Spinal cord (tissue), 10 donors: ENCODE measurements around the gene ADAMTS15. TPM values are rescaled to one million over a fixed set of nuclear protein-coding genes. Genes with fewer than 3 reads are reported as not detected.

ENCODE experiments used
- DNase-seq, 6 donors: peaks; one replicate each; pipeline versions ENCODE4 v3.0.0 to v3.0.0-alpha.2; 2013 to 2015; ENCODE audit warnings: low spot score in 6 of 6, low read depth in 4 of 6
- H3K27ac ChIP-seq: one replicate; pipeline ENCODE4 v1.5.1; 2013; ENCODE audit warnings: low read depth, low read length, control low read depth
- H3K27me3 ChIP-seq: one replicate; pipeline ENCODE4 v1.6.1; 2013; ENCODE audit warnings: low read length; ENCODE audit not compliant: control insufficient read depth, insufficient read depth
- H3K36me3 ChIP-seq: one replicate; pipeline ENCODE4 v1.6.1; 2013; ENCODE audit warnings: low read length; ENCODE audit not compliant: control insufficient read depth, insufficient read depth
- H3K4me1 ChIP-seq: one replicate; pipeline ENCODE4 v1.6.1; 2013; ENCODE audit warnings: low read length; ENCODE audit not compliant: control insufficient read depth, insufficient read depth
- H3K4me3 ChIP-seq: one replicate; pipeline ENCODE4 v1.5.1; 2013; ENCODE audit warnings: low read depth, low read length, control low read depth
- H3K9me3 ChIP-seq: one replicate; pipeline ENCODE4 v1.6.1; 2013; ENCODE audit warnings: low read length; ENCODE audit not compliant: control insufficient read depth, insufficient read depth
- WGBS: methylation state at CpG from one replicate; pipeline ENCODE4 v1.1.5; 2013; ENCODE audit warnings: missing lambda C conversion rate; ENCODE audit not compliant: insufficient coverage; 5-methylcytosine and 5-hydroxymethylcytosine counted together
- polyA plus RNA-seq, 2 donors: library from polyadenylated mRNA; unstranded; fragments of 120-200 nt; gene quantifications; one replicate each; pipeline ENCODE4 v1.2.1, GENCODE V29; 2013; ENCODE audit not compliant: insufficient read length in 2 of 2
- total RNA-seq, 2 donors: library from RNA; depleted of rRNA in 1 of 2; stranded (reverse); fragments of 120-200 nt in 1 of 2; fragments of >200 nt in 1 of 2; gene quantifications; one replicate each; pipeline versions ENCODE4 v1.2.3 to v1.2.4, GENCODE V29; 2013 to 2014
- donor health status: healthy.

Gene ADAMTS15
- total and polyA plus RNA-seq, 4 donors: 9.7 to 30.4 (median 13.7) TPM

GRCh38 chr11:130475426-130476053 is 27.1 kb downstream of the ADAMTS15 start:
- Histone ChIP-seq H3K36me3 (peaks cover 48% of the 10 kb centered on the region), H3K4me1 (peaks cover 13% of the 10 kb centered on the region), H3K27ac (no peak overlapping the region), H3K4me3 (no peak overlapping the region), H3K9me3 (no peaks in the 10 kb centered on the region), H3K27me3 (no peaks in the 10 kb centered on the region)
- no peak for DNase-seq
- 86% methylated on average over 6 of the region's 10 CpGs for WGBS

GRCh38 chr11:130476200-130476921 is 27.9 kb downstream of the ADAMTS15 start:
- 87% methylated on average over 8 of the region's 12 CpGs for WGBS
- Histone ChIP-seq H3K9me3 (no peaks in the 10 kb centered on the region), H3K36me3 (peaks cover 41% of the 10 kb centered on the region), H3K4me3 (no peak overlapping the region), H3K27me3 (no peaks in the 10 kb centered on the region), H3K4me1 (peaks cover 13% of the 10 kb centered on the region), H3K27ac (no peak overlapping the region)
- no peak for DNase-seq

DNA sequence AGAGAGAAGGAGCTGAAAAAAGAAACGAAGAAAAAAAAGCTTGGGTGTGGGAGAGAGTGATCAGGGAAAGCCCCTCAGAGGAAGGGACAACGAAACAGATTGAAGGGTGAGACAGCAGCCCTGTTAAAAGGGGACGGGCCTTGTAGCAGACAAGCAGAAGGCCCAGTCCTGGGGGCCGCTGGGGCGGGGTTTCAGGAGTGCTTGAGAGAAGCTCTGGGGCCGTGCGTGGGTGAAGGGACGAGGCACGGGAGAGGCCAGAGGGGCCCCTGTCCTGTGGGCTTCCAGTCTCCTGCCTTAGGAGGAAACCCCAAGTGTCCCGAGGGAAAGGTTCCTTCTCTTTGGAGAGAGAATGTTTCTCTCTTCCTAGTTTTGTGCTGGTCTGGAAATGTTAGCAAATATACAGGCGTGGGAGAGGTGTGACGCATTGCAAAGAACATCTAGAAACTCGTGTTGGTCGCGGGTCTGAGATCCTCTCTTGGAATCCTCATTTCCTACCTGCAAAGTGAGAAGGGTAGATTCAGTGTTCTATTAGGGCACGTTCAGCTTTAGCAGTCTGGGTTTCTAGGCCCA is 28.6 kb downstream of the ADAMTS15 start:
- peaks cover 13% of the 10 kb centered on the region for H3K4me1 ChIP-seq
- WGBS: 82% methylated on average over 13 of the region's 16 CpGs
- no peak overlapping the region for H3K4me3 ChIP-seq
- no peak for DNase-seq
- peaks cover 38% of the 10 kb centered on the region for H3K36me3 ChIP-seq
- no peaks in the 10 kb centered on the region for H3K9me3 ChIP-seq
- H3K27ac ChIP-seq: no peak overlapping the region
- no peaks in the 10 kb centered on the region for H3K27me3 ChIP-seq

- peaks cover 31% of the 10 kb centered on the region for H3K36me3 ChIP-seq
- no peak overlapping the region for H3K4me3 ChIP-seq
- H3K27ac ChIP-seq: no peak overlapping the region
- WGBS: 73% methylated on average over 6 of the region's 6 CpGs
- no peaks in the 10 kb centered on the region for H3K9me3 ChIP-seq
- H3K4me1 ChIP-seq: peaks cover 13% of the 10 kb centered on the region
- no peaks in the 10 kb centered on the region for H3K27me3 ChIP-seq
- peak in 1 of 6 donors; percentile 20 for DNase-seq
Measured at GRCh38 chr11:130477586-130478203, 29.2 kb downstream of the ADAMTS15 start.

GRCh38 chr11:130478204-130478701 is 29.8 kb downstream of the ADAMTS15 start:
- Histone ChIP-seq H3K4me1 (peaks cover 13% of the 10 kb centered on the region), H3K27me3 (no peaks in the 10 kb centered on the region)
- whole genome bisulfite sequencing: 48% methylated on average over 9 of the region's 10 CpGs

GRCh38 chr11:130478881-130479280 is 30.4 kb downstream of the ADAMTS15 start:
- no peaks in the 10 kb centered on the region for H3K27me3 ChIP-seq
- H3K27ac ChIP-seq: no peak overlapping the region
- H3K36me3 ChIP-seq: peaks cover 19% of the 10 kb centered on the region
- H3K4me3 ChIP-seq: no peak overlapping the region
- H3K9me3 ChIP-seq: no peaks in the 10 kb centered on the region
- H3K4me1 ChIP-seq: peaks cover 13% of the 10 kb centered on the region
- WGBS: 75% methylated on average over 4 of the region's 4 CpGs
- DNase-seq: no peak

More at GRCh38 chr11:130478204-130478701, 29.8 kb downstream of the ADAMTS15 start:
- peak in 1 of 6 donors; percentile 58 for DNase-seq
- H3K36me3 ChIP-seq: peaks cover 25% of the 10 kb centered on the region
- H3K27ac ChIP-seq: peak overlapping the region; percentile 3
- H3K9me3 ChIP-seq: no peaks in the 10 kb centered on the region
- H3K4me3 ChIP-seq: no peak overlapping the region

DNA sequence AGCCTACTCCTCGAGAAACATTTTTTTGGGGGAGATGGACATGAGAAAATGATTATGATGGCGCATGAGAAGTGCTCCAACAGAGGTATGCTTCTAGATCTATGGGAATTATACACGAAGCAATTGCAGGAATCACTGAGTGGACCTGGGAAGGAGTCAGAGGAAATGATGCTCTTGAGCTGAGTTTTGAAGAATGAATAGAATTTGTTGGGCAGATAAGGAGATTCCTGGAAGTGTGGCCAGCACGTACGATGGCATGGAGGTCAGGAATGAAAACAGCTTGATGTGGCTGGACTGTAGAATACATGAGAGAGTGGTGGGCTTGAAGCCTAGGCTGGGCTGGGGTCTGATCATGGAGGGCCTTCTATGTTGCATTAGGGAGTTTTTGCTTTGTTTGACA is 31.7 kb downstream of the ADAMTS15 start:
- no peaks in the 10 kb centered on the region for H3K27me3 ChIP-seq
- WGBS: 94% methylated on average over 5 of the region's 5 CpGs

GRCh38 chr11:130480711-130481140 is 32.3 kb downstream of the ADAMTS15 start:
- no peak overlapping the region for H3K27ac ChIP-seq
- H3K4me1 ChIP-seq: peaks cover 13% of the 10 kb centered on the region
- H3K9me3 ChIP-seq: no peaks in the 10 kb centered on the region
- 73% methylated on average over 2 of the region's 5 CpGs for WGBS
- no peak for DNase-seq
- H3K4me3 ChIP-seq: no peak overlapping the region
- H3K27me3 ChIP-seq: no peaks in the 10 kb centered on the region
- H3K36me3 ChIP-seq: peaks cover 5% of the 10 kb centered on the region

More for the DNA sequence above, 31.7 kb downstream of the ADAMTS15 start:
- no peak overlapping the region for H3K27ac ChIP-seq
- peaks cover 7% of the 10 kb centered on the region for H3K36me3 ChIP-seq
- DNase-seq: no peak
- H3K4me3 ChIP-seq: no peak overlapping the region
- no peaks in the 10 kb centered on the region for H3K9me3 ChIP-seq
- peaks cover 13% of the 10 kb centered on the region for H3K4me1 ChIP-seq

- Histone ChIP-seq H3K9me3 (no peaks in the 10 kb centered on the region), H3K36me3 (peaks cover 5% of the 10 kb centered on the region), H3K27ac (no peak overlapping the region), H3K4me3 (no peak overlapping the region), H3K4me1 (peaks cover 13% of the 10 kb centered on the region), H3K27me3 (no peaks in the 10 kb centered on the region)
- peak in 1 of 6 donors; percentile 21 for DNase-seq
- WGBS: 63% methylated on average over 4 of the region's 5 CpGs
Measured at GRCh38 chr11:130483124-130483523, 34.7 kb downstream of the ADAMTS15 start.
